ENCODE results near the gene B3GNT3.
"Not testable (repeated sequence)": the region's sequence is repeated elsewhere in the genome, so short reads cannot be mapped to it uniquely, and the experiment has no call there.

Gene B3GNT3

DNA sequence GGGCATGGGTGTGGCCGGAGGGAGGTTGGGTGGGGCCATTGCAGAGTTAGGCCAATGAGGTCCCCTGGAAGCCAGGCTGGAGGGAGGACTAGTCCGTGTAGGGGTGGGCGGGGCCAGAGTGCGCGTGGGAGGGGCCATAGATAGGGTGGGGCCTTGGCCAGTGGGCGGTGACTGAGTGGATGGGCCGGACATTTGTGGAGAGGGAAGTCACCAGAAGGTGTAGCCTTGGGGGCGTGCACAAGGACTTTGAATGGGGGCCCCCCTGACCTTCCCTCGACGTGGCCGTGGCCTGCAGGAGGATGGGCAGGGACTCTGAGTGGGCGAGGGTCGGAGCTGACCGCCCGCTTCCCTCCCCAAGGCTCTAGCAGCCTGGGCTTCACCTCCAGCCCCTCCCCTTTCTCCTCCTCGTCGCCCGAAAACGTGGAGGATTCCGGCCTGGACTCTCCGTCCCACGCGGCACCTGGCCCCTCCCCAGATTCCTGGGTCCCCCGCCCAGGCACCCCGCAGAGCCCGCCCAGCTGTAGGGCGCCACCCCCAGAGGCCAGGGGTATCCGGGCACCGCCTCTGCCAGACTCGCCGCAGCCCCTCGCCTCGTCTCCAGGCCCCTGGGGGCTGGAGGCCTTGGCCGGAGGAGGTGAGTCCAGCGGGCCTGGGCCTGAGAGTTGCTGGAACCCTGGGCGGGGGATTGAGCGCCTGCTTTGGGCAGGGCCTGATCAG lies 16.5 kb upstream of the B3GNT3 start:
- no peaks in the 10 kb centered on the region for H3K79me2 ChIP-seq (ENCODE audit: insufficient read depth, low read length)
- H3K27me3 ChIP-seq (ENCODE audit: insufficient read depth, low read length, poor library complexity): no peaks in the 10 kb centered on the region
- peaks cover 64% of the 10 kb centered on the region for H3K36me3 ChIP-seq (ENCODE audit: insufficient read depth, low read length)
- H2AFZ ChIP-seq (ENCODE audit: low read depth, low read length): no peak overlapping the region
- no peak overlapping the region for H3K27ac ChIP-seq (ENCODE audit: low read length)
- no peaks in the 10 kb centered on the region for H3K4me1 ChIP-seq (ENCODE audit: insufficient read depth, low read length)
- no peaks in the 10 kb centered on the region for H3K9me3 ChIP-seq (ENCODE audit: insufficient read depth, low read length, severe bottlenecking)
- H3K9ac ChIP-seq (ENCODE audit: low read depth, low read length): no peak overlapping the region
- no peak overlapping the region for H3K4me2 ChIP-seq (ENCODE audit: insufficient read depth, low read length)
- no peak overlapping the region for H3K4me3 ChIP-seq (ENCODE audit: low read depth in 1 of 2, low read length in 2 of 2)
- H4K20me1 ChIP-seq (ENCODE audit: insufficient read depth, low read length): peaks cover 7% of the 10 kb centered on the region
- DNase-seq (peak; percentile 58), ATAC-seq (ENCODE audit: insufficient read depth, low read depth) (peak; percentile 75)
- TF ChIP-seq, protein P1, sequence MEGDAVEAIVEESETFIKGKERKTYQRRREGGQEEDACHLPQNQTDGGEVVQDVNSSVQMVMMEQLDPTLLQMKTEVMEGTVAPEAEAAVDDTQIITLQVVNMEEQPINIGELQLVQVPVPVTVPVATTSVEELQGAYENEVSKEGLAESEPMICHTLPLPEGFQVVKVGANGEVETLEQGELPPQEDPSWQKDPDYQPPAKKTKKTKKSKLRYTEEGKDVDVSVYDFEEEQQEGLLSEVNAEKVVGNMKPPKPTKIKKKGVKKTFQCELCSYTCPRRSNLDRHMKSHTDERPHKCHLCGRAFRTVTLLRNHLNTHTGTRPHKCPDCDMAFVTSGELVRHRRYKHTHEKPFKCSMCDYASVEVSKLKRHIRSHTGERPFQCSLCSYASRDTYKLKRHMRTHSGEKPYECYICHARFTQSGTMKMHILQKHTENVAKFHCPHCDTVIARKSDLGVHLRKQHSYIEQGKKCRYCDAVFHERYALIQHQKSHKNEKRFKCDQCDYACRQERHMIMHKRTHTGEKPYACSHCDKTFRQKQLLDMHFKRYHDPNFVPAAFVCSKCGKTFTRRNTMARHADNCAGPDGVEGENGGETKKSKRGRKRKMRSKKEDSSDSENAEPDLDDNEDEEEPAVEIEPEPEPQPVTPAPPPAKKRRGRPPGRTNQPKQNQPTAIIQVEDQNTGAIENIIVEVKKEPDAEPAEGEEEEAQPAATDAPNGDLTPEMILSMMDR (IDR thresholded peaks at IDR 0.05; ENCODE audit: borderline replicate concordance, extremely low read depth, low read length, poor library complexity, severe bottlenecking): no peak
- TF ChIP-seq EZH2 (IDR thresholded peaks at IDR 0.05; ENCODE audit: borderline replicate concordance, low read depth, low read length, severe bottlenecking): no peak

DNA sequence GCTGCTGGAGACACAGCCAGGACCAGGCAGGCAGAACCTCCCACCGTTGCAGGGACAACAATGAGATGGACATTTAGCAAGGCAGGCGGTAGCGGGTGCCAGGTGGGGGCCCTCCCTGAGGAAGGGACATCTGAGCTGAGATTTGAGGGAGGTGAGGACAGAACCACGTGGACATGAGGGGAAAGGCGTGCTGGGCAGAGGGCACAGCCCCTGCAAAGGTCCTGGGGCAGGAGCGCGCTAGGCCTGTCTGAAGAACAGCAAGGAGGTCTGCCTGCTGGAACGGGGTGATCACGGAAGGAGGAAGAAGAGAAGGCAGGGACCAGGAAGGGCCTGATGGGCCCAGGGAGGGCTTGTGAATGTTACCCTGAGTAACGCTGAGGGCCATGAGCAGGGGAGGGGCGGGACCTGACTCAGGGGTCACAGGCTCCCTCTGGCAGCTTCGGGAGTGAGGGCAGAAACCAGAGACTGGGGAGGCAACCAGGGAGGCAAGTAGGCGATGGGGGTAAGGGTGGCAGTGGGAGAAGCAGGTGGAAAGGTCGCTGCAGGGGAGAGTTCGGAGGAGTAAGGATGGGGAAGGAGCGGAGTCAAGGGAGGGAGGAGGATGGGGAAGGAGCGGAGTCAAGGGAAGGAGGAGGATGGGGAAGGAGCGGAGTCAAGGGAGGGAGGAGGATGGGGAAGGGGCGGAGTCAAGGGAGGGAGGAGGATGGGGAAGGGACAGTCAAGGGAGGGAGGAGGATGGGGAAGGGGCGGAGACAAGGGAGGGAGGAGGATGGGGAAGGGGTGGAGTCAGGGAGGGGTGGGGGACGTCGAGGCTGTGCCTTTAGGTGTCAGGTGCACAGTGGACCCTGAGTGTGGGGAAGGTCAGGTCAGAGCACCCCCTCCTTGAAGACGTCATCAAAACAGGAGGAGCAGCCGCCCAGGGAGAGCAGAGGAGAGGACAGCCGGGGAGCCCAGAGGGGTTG lies 15.7 kb upstream of the B3GNT3 start:
- Histone ChIP-seq H3K27ac (ENCODE audit: low read length) (no peak overlapping the region), H3K9ac (ENCODE audit: low read depth, low read length) (no peak overlapping the region), H3K79me2 (ENCODE audit: insufficient read depth, low read length) (no peaks in the 10 kb centered on the region), H3K4me2 (ENCODE audit: insufficient read depth, low read length) (no peak overlapping the region), H3K36me3 (ENCODE audit: insufficient read depth, low read length) (peaks cover 66% of the 10 kb centered on the region), H3K4me1 (ENCODE audit: insufficient read depth, low read length) (no peaks in the 10 kb centered on the region), H3K4me3 (ENCODE audit: low read depth in 1 of 2, low read length in 2 of 2) (no peak overlapping the region), H2AFZ (ENCODE audit: low read depth, low read length) (no peak overlapping the region), H3K27me3 (ENCODE audit: insufficient read depth, low read length, poor library complexity) (no peaks in the 10 kb centered on the region), H4K20me1 (ENCODE audit: insufficient read depth, low read length) (peaks cover 7% of the 10 kb centered on the region), H3K9me3 (ENCODE audit: insufficient read depth, low read length, severe bottlenecking) (no peaks in the 10 kb centered on the region)
- no peak for TF ChIP-seq EZH2 (IDR thresholded peaks at IDR 0.05; ENCODE audit: borderline replicate concordance, low read depth, low read length, severe bottlenecking)
- TF ChIP-seq, protein P1 (IDR thresholded peaks at IDR 0.05; ENCODE audit: borderline replicate concordance, extremely low read depth, low read length, poor library complexity, severe bottlenecking): no peak
- no peak for ATAC-seq (ENCODE audit: insufficient read depth, low read depth)
- no peak for DNase-seq

DNA sequence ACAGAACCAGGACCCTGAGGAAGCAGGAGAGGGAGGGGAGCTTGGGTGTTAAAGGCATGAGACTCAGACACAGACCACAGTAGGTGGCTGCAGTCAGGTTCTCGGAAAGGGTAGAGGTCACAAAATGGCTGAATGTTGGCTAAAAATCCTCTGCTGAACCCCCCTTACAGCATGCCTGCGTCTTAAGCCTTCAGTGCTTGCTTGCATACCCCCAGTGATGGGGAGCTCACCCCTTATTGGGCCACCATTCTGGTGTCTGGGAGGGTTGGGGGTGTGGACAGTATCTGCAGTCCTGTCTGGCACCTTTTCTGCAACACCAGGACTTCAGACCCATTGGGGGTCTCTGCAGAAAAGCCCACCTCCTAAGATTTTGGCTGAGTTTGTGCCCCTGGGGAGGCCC lies 14.2 kb upstream of the B3GNT3 start:
- Histone ChIP-seq H3K4me2 (ENCODE audit: insufficient read depth, low read length) (no peak overlapping the region), H3K4me1 (ENCODE audit: insufficient read depth, low read length) (no peaks in the 10 kb centered on the region), H2AFZ (ENCODE audit: low read depth, low read length) (no peak overlapping the region), H3K27ac (ENCODE audit: low read length) (no peak overlapping the region), H3K4me3 (ENCODE audit: low read depth in 1 of 2, low read length in 2 of 2) (no peak overlapping the region), H3K9me3 (ENCODE audit: insufficient read depth, low read length, severe bottlenecking) (no peaks in the 10 kb centered on the region), H3K27me3 (ENCODE audit: insufficient read depth, low read length, poor library complexity) (no peaks in the 10 kb centered on the region), H3K9ac (ENCODE audit: low read depth, low read length) (no peak overlapping the region), H3K36me3 (ENCODE audit: insufficient read depth, low read length) (peaks cover 61% of the 10 kb centered on the region), H3K79me2 (ENCODE audit: insufficient read depth, low read length) (no peaks in the 10 kb centered on the region), H4K20me1 (ENCODE audit: insufficient read depth, low read length) (peaks cover 10% of the 10 kb centered on the region)
- no peak for DNase-seq
- no peak for ATAC-seq (ENCODE audit: insufficient read depth, low read depth)
- TF ChIP-seq, protein P1 (IDR thresholded peaks at IDR 0.05; ENCODE audit: borderline replicate concordance, extremely low read depth, low read length, poor library complexity, severe bottlenecking): no peak
- TF ChIP-seq EZH2 (IDR thresholded peaks at IDR 0.05; ENCODE audit: borderline replicate concordance, low read depth, low read length, severe bottlenecking): no peak

DNA sequence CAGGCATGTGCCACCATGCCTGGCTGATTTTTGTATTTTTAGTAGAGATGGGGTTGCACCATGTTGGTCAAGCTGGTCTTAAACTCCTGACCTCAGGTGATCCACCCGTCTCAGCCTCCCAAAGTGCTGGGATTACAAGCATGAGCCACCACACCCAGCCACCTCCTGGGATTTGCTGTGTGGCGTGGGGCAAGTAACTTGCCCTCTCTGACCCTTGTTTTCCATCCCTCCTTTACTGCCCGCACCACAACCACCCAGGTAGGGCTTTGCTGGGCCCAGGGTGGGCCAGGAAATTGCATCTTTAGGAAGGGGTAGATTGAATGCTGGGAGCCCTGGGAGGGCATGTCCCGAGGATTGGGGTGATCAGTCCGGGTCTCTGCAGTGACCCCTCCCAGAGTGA lies 11.2 kb upstream of the B3GNT3 start:
- not testable (repeated sequence) for H3K27ac ChIP-seq (ENCODE audit: low read length); H3K9ac ChIP-seq (ENCODE audit: low read depth, low read length); H3K79me2 ChIP-seq (ENCODE audit: insufficient read depth, low read length); ATAC-seq (ENCODE audit: insufficient read depth, low read depth); H3K4me1 ChIP-seq (ENCODE audit: insufficient read depth, low read length); H3K4me3 ChIP-seq (ENCODE audit: low read depth in 1 of 2, low read length in 2 of 2); H3K4me2 ChIP-seq (ENCODE audit: insufficient read depth, low read length); DNase-seq; H3K27me3 ChIP-seq (ENCODE audit: insufficient read depth, low read length, poor library complexity); H2AFZ ChIP-seq (ENCODE audit: low read depth, low read length); H4K20me1 ChIP-seq (ENCODE audit: insufficient read depth, low read length); H3K9me3 ChIP-seq (ENCODE audit: insufficient read depth, low read length, severe bottlenecking)
- peaks cover 57% of the 10 kb centered on the region for H3K36me3 ChIP-seq (ENCODE audit: insufficient read depth, low read length)
